SK-N-SH treated with all-trans-retinoic acid at 6 μM for 48 hours (cell line): ENCODE results near the gene KRTAP10-3.

Source experiments
- ARNTL ChIP-seq: fragments of 450-650 bp; formaldehyde crosslinking; IDR thresholded peaks from 2 replicates; pipeline ENCODE4 v1.5.0; 2020; ENCODE audit warnings: low read depth, mild to moderate bottlenecking, moderate library complexity, borderline replicate concordance
- ZFP30 ChIP-seq: fragments of 450-650 bp; formaldehyde crosslinking; IDR thresholded peaks from 2 replicates; pipeline ENCODE4 v1.5.0; 2022; ENCODE audit warnings: mild to moderate bottlenecking, moderate library complexity

DNA sequence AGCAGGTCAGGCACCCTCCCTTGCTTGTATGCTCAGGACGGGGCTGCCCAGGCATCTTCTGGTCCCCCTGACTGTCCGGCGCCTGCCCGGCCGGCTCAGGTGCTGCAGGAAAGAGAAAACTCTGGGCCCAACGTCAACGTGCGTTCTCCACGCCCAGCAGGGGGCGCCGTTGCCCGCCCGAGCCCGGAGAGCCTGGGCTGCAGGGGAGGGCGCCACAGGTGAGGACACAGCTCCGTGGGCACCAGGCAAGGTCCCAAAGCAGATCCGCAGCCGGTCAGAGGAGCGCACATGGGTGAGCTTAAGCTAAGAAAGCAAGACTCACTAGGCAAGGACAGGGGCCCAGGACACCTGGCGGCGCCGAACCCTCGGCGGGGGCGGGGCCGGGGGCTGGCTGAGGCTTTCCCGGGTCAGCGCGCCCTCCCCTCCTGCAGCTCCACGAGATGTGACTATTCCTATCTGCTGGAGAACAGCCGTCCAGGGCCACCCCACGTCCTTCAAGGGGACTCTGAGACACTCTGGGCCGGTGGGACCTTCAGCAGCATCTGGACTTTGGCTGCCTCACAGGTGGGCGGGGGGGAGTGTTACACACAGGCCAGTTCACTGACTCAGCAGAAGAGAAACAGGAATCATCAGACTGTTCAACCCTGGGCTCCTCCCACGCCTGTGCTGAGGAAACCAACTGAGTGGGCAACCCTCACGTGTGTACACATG is 47.9 kb downstream of the KRTAP10-3 start:
- TF ChIP-seq ARNTL (CRISPR knock-in tag) (no peak), ZFP30 (CRISPR knock-in tag) (no peak)
